ENCODE results near the gene MCC.

DNA sequence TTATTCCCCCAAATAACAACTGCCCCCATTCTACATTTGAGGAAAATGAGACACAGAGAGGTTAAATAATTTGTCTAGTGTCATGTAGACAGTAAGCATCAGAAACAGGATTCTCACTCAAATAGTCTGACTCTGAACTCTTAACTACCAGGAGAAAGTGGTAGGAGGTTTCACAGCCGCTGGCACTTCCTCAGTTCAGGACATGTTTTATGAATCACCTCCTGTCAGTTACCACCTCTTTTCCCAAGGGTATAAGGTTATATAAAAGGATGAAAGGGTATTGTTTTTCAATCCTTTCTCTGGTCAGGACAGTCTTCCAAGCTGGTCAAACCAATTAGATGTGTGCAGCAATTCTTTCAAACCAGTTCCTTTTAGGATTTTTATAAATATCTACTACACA, 105.5 kb downstream of the MCC start:
- TF ChIP-seq GATA2 (IDR thresholded peaks at IDR 0.05; ENCODE audit: low read depth, low read length), result no peak
- TF ChIP-seq GATA3 (IDR thresholded peaks at IDR 0.05; ENCODE audit: low read depth, low read length), result no peak
